TTC549 (cell line): Measurements from ENCODE around the gene AKAP13.

Experiments used
- FAIRE-seq: peaks from 2 replicates; lab custom pipeline; 2012; peaks lifted over from hg19 to GRCh38; lab: Jason Lieb, UNC

Gene AKAP13

DNA sequence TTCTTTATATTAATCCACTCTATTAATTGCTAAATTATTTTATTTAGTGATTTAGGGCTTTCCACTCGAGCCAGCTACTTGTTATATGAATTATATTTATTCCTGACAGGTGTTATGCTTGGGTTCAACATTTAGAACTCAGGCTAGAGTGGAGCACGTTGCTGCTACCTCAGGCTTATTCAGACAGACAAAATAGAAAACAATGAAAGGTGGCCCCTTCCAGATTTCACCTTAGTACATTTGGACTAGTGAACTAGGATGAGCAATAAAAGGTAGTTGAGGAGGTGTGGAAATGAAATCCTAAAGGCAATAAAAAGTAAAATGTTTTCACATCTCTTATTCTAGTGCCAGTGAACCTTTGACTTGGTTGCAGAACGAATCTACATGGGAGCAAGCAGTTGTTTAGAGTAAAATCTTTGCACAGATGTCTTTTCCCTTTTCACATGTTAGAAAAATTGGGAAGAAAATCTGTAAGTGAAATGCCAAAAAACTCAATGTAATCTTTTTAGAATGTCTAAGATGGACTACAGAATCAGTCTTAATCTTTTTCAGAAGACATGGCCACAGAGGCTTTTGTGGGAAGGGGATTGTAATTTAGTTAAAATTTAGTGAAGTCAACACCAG lies 63.8 kb downstream of the AKAP13 start:
- no peak for FAIRE-seq

DNA sequence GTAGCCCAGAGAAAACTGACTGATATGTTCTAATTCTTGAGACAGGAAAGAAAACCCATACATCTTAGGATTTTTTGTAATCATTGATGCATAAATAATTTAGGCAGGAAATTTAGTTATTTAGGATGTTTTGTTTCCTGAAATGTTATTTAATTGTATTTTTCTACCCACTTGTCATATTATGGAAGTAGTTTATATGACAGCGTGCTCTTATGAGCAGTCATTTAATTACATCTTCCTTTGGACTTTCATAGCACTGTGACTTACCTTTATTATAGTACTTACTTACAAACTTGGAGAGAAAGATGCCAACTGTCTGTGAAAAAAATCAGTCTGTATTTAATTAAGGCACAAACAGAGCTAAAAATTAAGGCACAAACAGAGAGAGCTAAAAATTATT lies 65.0 kb downstream of the AKAP13 start:
- FAIRE-seq = no peak

DNA sequence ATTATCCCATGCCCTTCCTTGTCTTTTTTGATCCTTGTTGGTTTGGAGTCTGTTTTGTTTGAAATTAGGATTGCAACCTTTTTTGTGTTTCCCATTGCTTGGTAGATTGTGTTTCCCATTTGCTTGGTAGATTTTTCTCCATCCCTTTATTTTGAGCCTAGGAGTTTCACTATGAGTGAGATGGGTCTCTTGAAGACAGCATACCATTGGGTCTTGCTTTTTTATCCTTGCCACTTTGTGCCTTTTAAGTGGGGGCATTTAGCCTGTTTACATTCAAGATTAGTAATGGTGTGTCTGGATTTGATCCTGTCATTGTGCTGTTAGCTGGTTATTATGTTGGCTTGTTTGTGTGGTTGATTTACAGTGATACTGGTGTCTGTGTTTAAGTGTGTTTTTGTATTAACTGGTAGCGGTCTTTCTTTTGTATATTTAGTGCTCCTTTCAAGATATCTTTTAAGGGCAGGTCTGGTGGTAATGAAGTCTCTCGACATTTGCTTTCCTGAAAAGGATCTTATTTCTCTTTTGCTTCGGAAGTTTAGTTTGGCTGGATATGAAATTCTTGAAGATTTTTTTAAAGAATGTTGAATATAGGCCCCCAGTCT lies 70.8 kb downstream of the AKAP13 start:
- no peak for FAIRE-seq

DNA sequence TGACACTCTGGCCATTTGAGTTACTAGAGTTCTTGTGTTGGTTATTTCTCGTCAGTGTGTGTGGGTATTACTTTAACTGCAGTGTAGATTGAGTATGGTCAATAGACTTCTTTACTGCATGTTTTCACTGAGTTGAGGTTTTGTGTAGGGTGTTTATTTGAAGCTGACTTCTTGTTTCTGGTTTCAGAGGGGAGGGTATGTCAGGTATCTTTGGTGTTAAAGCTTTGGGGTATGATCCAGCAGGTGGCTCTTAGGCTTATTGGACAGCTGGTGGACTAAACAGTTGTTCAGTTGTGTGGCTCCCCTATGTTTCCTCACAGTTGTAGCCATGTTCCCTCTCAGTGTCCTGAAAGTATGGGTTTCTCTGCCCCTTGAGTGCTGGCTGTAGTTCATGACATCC lies 72.0 kb downstream of the AKAP13 start:
- no peak for FAIRE-seq

DNA sequence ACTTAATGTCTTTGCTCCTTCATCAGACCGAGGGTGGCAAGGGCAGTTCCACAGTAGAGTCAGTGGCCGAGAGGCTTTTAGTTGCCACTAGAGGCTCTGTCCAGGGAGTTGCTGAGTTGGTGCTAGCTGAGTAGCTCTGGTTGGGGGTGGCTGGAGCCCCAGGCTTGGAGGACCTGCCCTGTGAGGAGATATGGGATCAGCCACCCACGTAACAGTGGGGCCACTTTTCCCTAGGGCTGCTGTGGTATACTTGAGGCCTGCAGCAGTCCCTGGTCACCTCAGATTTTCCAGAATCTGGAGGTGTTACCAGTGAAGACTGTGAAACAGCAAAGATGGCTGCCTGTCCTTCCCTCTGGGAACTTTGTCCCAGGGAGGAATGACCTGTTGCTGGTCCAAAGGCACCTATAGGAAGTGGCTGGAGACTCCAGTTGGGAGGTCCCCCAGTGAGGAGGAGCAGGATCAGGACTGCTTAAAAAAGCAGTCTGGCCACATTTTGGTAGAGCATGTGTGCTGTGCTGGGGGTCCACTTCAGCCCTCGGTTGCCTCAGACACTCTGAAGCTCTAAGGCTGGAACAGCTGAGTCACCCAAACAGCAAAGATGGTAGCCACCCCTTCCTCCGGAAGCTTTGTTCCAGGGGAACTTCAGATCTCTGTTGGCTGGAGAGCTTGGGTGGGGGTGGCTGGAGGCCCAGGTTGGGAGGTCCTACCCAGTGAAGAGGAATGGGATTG lies 72.9 kb downstream of the AKAP13 start:
- no peak for FAIRE-seq

- FAIRE-seq = no peak
These were observed 74.0 kb downstream of the AKAP13 start for GRCh38 chr15:85454403-85454802.

GRCh38 chr15:85455891-85456290 lies 75.5 kb downstream of the AKAP13 start:
- no peak for FAIRE-seq

DNA sequence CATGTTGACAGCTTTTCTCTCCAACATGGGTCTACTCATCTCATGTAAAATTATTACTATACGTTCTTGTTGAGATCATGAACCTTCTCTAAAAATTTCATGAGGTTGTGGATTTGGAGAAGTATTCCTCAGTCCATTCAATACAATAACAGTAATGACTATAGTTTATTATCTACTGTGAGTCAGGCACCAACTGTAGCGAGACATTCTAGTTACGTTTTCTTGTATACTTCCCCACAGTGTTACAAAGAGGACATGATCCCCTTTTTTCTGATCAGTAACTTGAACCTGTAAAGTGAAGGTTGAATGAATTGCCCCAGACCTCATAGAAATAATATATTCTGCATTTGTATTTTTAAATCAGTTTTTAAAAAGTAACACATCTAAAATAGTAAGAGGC lies 76.4 kb downstream of the AKAP13 start:
- no peak for FAIRE-seq

DNA sequence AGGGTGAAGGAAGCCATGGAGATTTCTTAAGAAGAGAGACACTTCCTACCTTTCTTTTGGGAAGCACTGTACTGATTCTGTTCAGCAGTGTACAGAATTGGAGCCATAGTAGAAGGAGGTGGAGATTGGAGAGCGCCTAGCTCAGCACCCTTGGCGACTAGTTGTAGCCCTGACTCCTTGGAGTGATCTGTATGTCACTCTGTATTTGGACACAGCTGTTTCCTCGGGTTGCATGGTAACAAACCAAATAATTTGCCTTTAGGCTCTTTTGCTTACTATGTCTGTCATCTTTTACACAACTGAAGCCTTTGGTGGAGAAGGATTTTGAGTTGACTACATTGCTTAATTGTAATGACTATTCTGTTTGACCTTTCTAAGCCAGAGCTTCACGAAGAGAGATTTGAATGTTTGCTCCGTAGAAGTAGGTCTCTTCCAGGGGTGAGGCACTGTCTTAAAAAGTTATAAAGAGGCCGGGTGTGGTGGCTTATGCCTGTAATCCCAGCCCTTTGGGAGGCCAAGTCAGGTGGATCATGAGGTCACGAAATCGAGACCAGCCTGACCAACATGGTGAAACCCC lies 77.1 kb downstream of the AKAP13 start:
- no peak for FAIRE-seq

- FAIRE-seq = no peak
These were observed 78.4 kb downstream of the AKAP13 start for GRCh38 chr15:85458764-85459163.

- FAIRE-seq = no peak
These were observed 81.6 kb downstream of the AKAP13 start for GRCh38 chr15:85462029-85462428.

DNA sequence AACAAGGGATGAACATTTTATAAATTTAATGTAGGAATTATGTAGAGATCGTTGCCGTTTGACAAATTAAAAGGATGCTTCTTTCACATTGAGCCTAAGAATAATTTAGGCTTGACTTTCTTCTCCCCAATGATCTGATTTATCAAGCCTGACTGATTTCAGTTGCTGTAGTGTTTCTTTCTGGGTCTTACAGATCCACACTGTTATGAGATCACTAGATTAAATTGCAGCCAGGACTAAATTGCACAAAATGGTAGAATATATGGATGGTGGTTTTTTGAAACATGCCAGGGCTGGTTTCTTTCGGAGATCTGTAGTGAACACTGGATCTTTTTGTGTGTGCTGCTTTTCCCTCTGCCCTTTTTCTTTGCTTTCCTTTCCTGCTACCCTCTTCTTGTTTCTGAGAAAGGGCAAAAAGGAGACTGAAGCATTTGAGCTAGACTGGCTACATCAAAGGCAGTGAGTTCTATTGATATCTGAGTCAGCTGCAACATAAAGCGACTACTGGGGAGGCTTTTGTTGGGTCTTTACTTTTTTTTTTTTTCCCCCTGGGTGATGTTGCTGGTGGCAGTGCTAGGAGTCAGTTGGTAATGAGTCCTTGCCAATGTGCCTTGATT lies 83.0 kb downstream of the AKAP13 start:
- FAIRE-seq = no peak

DNA sequence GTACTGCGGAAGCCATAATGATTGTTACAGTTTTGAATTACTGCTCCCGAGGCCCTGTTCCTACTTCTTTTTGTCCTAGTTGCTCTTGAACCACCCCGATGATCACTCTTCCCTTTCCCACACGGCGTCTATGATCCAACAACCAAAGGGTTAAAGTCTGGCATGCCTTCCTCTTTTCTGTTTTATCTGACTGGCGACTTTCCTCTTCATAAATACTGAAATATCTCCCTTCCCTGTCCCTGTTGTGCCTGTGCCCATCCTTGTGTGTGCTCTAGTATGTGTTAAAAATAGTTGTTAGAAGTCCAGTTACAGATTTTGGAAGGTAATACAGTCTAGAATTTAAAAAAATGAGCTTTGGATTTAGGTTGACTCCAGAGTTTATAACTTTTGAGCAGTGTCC lies 83.6 kb downstream of the AKAP13 start:
- FAIRE-seq = no peak

DNA sequence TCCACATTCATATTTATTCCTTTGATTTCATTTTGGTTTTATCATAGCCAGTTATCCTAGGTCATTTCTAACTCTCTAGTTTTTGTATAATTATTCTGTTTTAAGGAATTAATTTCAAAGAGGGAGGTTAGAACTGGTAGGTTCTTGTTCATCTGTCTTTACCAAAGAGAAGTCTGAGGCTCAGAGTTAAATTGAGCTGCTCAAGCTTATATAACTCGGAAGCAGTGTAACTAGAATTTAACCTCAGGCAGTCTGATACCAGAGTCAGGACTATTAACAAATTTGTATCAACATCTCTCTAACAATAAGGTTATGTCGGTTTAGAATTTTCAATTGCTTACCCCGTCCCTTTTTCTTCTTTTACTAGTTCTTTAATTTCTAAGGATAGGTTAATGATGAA lies 84.1 kb downstream of the AKAP13 start:
- no peak for FAIRE-seq

DNA sequence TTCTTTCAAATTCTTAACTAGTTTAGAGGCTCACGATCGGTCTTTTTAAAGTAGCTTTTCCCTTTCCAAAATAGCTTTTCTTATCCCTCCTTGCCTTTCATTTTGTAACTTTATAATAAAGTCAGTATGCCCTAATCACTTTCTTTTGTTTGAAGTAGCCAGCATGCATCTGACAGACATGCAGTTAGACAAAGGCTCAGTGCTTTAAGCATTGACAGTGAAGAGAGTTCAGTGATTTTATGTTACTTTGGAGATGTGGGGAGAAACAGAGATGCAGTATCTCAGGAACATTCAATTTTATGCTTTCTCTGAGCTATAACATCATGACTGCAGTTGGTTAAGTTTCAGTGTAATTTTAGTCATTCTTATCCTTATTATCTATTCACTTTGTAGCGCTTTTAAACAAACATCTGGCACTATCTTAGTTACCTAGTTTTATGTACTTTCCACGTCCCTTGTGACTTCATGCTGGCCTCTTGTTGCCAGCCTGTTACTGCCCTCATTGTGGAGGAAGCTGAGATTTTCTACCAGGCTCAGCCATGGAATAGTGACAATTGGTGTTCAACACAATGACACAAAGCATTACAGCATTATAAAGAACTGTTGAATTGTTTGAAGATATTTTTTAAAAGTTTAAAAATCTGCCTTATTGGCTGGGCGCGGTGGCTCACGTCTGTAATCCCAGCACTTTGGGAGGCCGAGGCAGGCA lies 90.3 kb downstream of the AKAP13 start:
- FAIRE-seq = no peak

- FAIRE-seq = no peak
These were observed 91.9 kb downstream of the AKAP13 start for GRCh38 chr15:85472349-85472748.

- FAIRE-seq = no peak
These were observed 93.1 kb downstream of the AKAP13 start for GRCh38 chr15:85473455-85473854.

GRCh38 chr15:85474700-85475316 lies 94.4 kb downstream of the AKAP13 start:
- FAIRE-seq = no peak

DNA sequence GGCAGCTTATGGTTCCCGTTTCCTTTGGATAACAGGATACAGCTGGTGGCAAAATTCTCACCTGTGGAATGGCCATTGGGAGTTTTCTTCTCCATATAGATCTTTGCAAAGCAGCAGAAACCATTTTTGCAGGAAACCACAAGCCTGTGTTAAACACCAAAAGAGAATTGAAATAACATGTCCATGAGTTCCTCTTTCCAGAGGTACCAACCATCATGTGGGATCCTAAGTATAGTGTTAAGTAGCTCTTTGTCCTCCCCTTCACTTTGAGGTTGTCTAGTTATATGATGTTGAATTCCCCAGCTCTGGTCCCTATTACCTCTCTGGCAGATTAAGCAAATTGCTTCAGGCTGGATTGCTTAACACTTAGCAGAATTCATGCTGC lies 94.9 kb downstream of the AKAP13 start:
- no peak for FAIRE-seq

DNA sequence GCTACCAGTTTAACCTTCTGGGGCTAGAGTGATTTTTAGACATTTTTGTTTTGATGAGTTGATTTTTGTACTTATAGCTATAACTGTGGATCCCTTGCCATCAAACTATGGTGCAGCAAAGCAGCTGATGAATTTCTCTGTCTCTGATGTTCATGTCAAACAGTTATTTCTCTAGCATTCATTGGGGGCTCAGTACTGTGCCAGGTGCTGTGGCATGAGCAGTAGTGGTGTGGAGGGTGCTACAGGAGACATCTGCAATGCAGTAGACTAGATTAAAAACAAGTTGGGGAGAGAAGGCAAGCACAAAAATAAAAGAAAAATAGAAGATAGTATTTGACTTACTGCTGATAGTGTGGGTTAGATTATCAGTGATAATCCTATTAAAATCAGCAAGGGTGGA lies 95.3 kb downstream of the AKAP13 start:
- no peak for FAIRE-seq

DNA sequence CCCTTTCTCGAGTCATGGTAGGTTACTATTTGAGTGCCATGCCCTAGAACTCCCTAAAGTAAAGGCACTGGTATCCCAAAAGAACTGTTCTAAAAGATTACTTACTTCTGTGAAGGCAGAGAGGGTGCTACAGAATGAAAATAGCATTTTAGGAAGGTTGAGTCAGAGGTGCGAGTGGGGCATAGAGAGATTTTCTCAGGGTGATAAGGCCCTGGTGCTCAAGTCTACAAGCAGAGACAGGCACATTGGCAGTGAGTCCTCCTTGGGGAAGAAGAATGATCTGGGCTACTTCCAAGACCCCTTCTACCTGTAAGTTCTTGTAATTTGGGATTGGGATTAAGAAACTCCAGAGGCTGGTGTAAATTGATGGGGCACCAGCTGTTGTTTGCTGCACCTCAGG lies 96.7 kb downstream of the AKAP13 start:
- no peak for FAIRE-seq

DNA sequence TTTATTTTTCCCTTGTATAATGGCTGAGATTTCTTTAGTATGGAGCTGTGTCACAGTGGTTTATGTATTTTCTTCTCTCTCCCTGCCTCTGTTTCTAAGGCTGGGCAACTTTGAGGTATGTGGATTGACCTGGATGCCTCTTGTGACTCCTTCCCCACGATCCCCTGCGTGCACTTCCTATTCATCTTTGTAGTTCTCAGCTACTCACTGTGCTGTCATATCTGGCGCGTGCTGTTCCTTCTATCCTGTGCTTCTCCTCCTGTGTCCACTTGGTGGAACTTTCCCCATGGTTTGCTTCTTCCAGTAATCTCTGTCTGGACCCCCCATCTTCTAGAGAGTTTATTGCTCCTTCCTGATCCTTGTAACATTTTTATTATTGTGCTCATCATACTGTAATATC lies 97.3 kb downstream of the AKAP13 start:
- FAIRE-seq = no peak
